GM20000 (cell line): ENCODE results near the gene PML.
"Not testable (repeated sequence)": the region's sequence is repeated elsewhere in the genome, so short reads cannot be mapped to it uniquely, and the experiment has no call there.

ENCODE experiments used
- DNase-seq: peaks from one replicate; pipeline ENCODE4 v3.0.0; 2012; ENCODE audit warnings: low spot score
- CTCF ChIP-seq: IDR thresholded peaks from 2 replicates; pipeline ENCODE4 v1.5.1; 2012; ENCODE audit warnings: mild to moderate bottlenecking, control low read depth; ENCODE audit errors: extremely low read depth, missing control alignments

Gene PML

GRCh38 chr15:73959012-73959581, 35.4 kb upstream of the PML start:
- no peak for TF ChIP-seq CTCF
- DNase-seq = no peak

GRCh38 chr15:73959801-73960200, 34.7 kb upstream of the PML start:
- TF ChIP-seq CTCF = no peak
- DNase-seq = no peak

- not testable (repeated sequence) for DNase-seq
Measured at GRCh38 chr15:73960472-73961070, 33.9 kb upstream of the PML start.

GRCh38 chr15:73962433-73962832, 32.1 kb upstream of the PML start:
- no peak for TF ChIP-seq CTCF
- DNase-seq = no peak

GRCh38 chr15:73964736-73965093, 29.8 kb upstream of the PML start:
- peak; percentile 88 for TF ChIP-seq CTCF
- DNase-seq = peak; percentile 86

GRCh38 chr15:73965094-73965757, 29.3 kb upstream of the PML start:
- no peak for DNase-seq
- no peak for TF ChIP-seq CTCF

GRCh38 chr15:73965758-73966113, 28.8 kb upstream of the PML start:
- peak; percentile 77 for DNase-seq
- no peak for TF ChIP-seq CTCF

GRCh38 chr15:73968461-73968860, 26.1 kb upstream of the PML start:
- no peak for DNase-seq
- no peak for TF ChIP-seq CTCF
